H1 (cell line): ENCODE measurements around the gene ANKMY2. TPM values are rescaled to one million over a fixed set of nuclear protein-coding genes. Genes with fewer than 3 reads are reported as not detected.

Experiments
- ZNF274 ChIP-seq: IDR thresholded peaks from 2 replicates; pipeline ENCODE4 v1.7.0; 2012; ENCODE audit warnings: low read length, borderline replicate concordance; ENCODE audit errors: extremely low read depth
- polyA plus RNA-seq, 7 experiments: library from polyadenylated mRNA; depleted of rRNA in 3 of 7; stranded (reverse) in 5 of 7; unstranded in 2 of 7; fragments of >200 nt in 5 of 7; fragments of 200-250 nt in 2 of 7; gene quantifications; 1 replicate in 5 of 7; 2 replicates in 1 of 7; 4 replicates in 1 of 7; pipeline versions ENCODE4 v1.2.1 to v1.2.3, GENCODE V29; 2011 to 2013; ENCODE audit warnings: missing spikeins in 2 of 7, mixed read lengths in 2 of 7
- total RNA-seq: library from RNA; stranded (reverse); fragmentation: NEBNext Ultra II Directional; extraction: Animal tissue kit (Norgen Biotek cat#: 25700); gene quantifications from 2 replicates; pipeline ENCODE4 v1.2.1, GENCODE V29; 2021

ANKMY2 gene
- total and polyA plus RNA-seq, 2 of the 8 experiments (the other 6 are each of a cell fraction or from before 2014, with no cell fraction given), result 5.2 to 9.3 TPM

- TF ChIP-seq ZNF274, result no peak
These were observed 640 bp downstream of the ANKMY2 start (continued) for GRCh38 chr7:16644636-16645592.
